Stimulated activated CD4-positive, alpha-beta T cell treated with anti-CD3 and anti-CD28 coated beads, TNF-alpha, amount 100 ng/mL, for 48 hours (primary cell): ENCODE measurements around the gene KMT2E.
"Not testable (repeated sequence)": the region's sequence is repeated elsewhere in the genome, so short reads cannot be mapped to it uniquely, and the experiment has no call there.

Source experiments
- DNase-seq, 3 donors: peaks; one replicate each; pipeline ENCODE4 v3.0.0-alpha.2; 2020; ENCODE audit warnings: low read depth in 3 of 3

Gene KMT2E

DNA sequence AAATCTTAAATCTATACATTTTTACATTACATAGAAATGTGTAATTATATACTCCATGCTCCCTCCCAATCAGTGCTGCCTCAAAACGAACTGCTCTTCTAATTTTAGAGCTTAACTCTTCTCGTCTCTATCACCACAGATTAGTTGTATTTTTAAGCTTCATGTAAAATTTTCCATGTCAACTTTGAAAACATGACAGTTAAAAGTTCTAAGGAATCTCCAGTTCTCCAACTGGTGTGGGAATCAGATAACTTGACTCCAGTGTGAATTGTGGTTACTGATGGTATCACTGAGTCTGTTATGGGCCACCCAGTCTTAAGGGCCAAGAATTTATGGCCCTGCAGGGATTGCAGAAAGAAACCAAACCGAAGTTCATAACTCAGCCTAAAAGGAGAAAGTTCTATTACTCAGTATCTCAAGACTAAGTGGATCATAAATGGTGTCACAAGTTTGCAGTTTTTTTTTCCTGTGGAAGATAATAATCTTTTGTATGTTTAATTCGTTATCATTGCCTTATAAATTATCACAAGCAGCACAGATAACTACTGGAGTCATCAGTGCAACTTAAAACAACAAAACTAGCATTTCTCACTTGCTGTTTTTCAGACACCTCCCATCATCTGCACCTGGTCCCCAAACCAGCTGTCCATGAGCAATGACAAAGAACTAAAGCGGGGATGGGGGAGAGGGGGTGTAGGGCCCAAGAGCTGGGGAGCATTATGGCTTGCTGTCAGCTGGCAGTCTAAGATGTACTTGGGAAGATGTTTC, 31.5 kb upstream of the KMT2E start:
- peak in 1 of 3 donors; percentile 11 for DNase-seq

DNA sequence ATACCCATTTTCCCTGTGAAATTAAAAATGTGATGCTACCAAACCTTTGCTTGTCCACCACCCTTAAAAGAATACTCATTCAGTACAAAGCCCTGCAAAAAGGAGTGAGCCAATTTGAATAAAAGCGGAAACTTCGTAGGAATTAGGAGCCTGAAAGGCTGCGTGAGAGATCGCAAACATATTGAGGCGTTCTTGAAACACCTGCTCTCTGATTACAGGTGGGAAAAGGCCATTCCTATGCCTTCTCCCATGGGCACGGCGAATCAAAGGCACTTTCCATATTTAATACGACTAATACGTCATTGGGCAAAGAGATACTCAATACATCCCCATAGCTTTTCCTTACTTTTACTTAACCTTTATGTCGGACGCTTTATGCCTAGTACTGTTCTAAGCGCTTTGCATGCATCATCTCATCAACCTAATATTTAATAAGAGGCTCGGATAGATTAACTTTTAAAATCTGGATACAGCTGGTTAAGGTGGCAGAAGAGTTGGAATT, 30.9 kb upstream of the KMT2E start:
- DNase-seq: no peak

DNA sequence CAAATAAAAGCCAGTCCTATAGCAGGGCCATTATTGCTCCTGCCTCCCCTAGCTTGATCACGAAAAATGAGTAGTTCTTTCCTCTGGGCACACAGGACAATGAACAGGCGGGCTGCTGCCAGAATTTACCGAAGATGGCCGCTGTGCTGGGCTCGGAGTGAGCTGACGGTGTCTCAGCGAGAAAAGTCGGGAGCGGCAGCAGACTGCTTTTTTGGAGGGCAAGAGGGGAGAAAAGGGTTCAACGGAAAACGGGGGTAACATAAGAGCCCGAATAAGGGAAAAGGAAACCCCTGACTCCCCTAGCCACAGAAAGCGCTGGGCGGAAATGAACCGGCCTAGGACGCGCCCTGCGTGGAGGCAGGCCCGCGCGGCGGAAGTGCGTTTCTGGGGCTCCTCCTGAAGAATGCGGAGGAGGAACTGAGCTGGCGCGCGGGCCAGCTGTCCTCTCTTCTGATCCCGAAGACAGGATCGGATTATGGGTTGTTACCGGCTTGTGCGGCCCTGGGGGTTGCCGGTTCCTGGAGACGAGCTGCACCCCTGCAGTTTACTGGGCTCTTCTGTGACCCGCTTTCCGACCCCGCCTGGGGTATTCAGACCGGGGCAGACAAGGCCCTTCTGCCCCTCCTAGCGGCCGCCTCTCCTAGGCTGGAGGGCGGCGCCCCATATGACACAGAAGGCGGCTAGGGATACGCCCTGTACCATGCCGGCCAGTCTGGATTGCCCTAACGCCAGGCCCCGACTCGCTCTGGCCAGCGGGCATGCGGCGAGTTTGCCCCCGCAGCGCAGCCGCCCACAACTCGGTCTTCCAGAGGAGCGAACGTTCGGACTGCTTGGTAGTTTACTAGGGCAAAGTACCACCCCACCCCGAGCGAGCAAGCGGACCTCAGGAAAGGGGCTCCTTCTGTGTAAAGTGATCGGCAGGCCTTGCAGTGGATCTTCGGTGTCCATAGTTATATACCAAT, 30.1 kb upstream of the KMT2E start:
- DNase-seq: peak; percentile 64 to 77 (median 74)

DNA sequence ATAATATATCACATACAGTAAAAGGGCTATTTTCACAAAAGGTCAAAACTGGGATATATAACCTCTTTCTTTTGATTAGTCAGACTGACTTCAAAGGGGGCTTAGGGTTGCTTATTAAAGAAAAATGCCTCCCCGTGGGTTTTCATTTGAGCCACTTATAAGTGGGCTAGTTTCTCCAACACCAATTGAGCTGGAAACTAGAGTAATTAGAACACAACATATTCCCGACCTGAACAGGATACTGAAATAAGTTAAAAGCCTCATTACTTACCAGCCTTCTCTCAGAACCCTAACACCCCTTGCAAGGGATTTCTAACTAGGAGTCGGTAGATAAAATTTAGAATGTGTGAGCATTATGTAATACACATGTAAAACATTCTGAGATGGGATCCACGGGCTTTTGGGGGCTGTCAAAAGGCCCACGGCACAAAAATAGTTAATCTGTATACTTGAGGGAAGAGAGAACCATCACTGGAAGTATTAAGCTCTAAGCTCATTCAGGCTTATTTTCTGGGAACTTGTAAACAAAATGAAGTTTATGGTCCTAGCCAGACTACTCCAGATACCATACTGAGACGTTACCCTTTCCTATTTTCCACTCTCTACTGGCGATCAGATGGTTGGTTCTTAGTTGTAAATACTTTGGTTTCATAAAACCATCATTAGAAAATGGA, 29.3 kb upstream of the KMT2E start:
- DNase-seq: no peak

DNA sequence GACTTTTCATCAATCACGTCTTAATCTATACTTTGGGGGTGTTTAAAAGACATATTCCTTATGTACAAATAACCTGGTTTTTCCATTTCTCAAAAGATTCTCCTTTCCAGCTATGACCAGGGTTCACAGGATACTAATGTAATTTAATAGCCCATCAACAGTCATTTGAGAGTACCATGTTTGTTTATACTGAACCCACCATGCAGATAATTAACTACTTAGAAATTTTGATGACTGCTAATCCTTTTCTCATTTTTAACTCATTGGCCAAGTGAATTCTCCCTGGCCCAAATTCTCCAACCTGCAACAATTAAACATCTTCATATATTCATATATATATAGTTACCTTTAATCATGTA, 28.8 kb upstream of the KMT2E start:
- no peak for DNase-seq

DNA sequence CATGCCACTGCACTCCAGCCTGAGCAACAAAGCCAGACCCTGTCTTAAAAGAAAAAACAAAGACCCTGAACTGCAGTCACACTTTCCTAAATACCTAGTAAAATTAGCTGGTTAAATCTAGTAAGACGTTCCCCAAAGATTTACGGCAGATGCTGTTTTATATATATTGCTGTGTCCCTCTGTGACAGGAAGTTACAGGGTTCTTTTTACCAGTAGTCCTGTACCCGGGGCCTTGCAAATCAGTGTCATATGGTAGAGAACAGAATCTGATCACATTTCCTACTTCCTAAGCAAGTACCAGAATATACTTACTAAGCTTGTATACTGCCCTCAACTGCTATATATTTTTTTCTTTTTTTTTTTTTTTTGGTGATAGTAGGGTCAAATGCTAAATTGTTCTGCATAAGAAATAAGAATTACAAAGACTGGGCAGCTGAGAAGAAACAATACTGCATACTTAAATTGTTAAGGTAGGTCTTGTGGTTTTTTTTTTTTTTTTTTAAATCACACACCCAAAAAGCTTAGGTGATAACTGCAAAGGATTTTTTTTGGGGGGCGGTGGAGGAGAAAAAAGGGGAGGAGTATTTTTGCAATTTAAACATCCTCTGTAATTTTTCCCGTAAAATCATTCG, 27.3 kb upstream of the KMT2E start:
- no peak for DNase-seq

DNA sequence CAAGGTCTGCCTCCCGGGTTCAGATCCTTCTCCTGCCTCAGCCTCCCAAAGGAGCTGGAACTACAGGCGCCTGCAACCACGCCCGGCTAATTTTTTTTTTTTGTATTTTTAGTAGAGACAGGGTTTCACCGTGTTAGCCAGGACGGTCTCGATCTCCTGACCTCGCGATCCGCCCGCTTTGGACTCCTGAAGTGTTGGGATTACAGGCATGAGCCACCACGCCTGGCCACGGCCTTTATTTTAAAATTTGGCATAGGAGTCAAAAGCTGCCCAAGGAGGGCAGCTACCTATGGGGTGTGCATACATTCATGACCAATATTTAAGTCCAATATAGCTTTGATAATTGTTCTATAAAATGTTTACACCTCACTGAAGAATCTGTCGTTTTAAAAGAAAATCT, 26.6 kb upstream of the KMT2E start:
- not testable (repeated sequence) for DNase-seq

DNA sequence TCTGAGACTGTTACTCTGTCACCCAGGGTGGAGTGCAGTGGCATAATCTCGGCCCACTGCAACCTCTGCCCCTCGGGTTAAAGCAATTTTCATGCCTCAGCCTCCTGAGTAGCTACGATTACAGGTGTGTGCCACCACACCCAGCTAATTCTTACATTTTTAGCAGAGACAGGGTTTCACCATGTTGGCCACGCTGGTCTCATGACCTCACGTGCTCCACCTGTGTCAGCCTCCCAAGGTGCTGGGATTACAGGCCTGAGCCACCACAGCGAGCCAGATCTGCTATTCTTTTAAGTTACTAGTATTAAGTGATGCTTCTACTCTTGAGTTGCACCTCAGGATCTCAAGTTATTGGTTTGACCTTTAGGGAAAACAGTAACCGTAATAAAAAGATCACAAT, 23.0 kb upstream of the KMT2E start:
- DNase-seq: no peak

DNA sequence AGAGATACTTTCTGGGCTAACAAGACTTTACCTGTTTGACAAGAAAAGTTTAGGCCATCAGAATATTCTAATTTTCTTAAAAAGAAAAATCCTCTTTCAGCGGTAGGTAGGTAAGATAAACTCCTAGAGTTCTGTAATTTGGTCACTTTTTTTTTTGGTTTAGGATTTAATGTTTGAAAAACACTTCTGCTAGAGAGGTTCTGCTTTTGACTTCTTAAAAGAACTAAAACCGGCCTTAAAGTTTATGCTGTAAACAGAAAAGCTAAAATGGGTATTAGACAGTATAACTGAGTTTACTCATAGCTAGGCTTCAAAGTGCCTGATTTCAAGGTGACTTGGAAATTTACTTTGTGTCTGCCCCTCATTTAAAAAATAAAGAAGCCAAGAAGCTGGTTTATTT, 21.7 kb upstream of the KMT2E start:
- no peak for DNase-seq

DNA sequence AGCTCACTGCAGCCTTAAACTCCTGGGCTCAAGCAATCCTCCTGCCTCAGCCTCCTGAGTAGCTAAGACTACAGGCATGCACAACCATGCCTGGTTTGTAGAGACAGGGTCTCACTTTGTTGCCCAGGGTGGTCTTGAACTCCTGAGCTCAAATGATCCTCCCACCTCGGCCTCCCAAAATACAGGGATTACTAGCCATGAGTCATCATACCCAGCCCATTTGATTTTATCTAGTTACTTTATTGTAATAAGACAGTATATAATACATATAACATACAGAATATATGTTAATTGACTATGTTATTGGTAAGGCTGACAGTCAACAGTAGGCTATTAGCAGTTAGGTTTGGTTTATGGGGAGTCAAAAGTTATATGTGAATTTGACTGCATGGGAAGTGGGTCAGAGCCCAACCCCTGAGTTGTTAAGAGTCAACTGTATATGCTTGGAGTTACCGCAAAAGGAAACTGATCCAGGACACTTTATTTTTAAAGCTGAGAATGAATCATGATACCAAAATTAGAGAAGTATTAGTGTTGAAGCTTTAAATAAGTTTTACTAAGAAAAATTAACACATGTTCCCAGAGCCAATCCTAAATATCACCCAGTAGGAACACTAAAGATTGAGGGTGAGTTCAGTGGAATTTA, 20.7 kb upstream of the KMT2E start:
- DNase-seq: no peak

DNA sequence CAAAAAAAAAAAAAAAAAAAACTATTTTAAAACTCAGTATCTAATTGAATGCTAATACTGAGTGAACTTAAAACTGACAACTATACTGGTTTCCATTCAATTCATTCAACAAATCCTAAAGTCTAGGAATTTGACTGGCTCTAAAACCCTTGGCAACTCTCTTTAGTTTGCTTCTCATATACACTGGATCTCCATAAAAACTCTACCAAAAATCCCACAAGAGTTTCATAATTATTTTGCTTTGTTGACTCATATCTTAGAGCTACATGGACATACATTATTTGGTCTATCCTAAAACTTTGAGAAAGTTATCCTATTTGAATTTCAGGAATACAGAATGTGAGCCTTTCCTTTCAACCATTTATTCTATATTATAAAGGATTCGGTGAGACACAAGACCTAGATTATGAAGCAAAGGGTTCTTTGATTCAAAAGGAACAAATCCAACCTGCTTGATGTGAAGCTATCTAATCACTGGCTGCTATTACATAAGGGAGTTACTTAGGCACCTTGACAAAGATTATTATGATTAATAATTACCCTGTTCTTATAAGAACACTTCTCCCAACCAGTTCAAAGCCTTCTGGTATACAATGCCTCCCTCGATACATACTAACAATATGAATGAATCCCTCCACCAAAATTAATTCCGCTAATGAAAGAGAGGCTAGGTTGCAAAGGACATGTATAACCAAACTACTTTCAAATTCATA, 15.8 kb upstream of the KMT2E start:
- DNase-seq: no peak

DNA sequence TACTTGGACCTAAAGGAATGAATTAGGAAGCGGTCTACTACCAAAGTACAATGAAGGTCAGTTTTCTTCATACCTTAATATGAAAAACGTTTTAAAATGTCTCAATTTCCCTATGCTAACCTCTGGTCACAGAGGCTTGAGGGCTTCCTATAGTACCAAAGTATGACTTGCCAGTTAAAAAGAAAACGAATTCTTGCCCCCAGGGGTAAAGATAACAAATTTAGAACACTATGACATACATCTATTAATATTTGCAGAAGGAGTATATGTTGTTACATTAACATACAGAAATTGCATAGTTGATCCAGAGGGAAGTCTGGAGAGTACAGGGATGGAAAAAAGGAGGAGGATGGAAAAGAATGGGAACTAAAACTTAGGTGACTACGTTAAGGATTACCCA, 13.8 kb upstream of the KMT2E start:
- DNase-seq: no peak

DNA sequence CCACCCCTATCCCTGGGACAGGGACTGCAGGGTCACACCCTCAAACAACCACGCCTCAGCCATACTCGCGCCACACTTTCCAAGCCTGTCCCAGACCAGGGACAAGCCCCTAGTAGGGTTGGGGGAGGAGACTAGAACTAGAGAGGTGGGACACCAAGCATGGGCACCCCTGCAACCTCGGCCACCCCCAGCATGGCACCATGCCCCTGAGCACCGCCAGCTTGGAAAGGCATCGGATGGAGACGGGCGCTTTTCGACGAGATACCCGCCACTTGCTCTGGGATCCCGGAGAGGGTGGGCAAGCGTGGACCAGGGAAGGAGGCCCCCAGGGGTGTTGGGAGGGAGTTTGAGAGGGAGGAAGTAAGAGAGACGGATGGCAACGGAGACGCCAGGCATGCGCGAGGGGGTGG, 13.1 kb upstream of the KMT2E start:
- DNase-seq: no peak

DNA sequence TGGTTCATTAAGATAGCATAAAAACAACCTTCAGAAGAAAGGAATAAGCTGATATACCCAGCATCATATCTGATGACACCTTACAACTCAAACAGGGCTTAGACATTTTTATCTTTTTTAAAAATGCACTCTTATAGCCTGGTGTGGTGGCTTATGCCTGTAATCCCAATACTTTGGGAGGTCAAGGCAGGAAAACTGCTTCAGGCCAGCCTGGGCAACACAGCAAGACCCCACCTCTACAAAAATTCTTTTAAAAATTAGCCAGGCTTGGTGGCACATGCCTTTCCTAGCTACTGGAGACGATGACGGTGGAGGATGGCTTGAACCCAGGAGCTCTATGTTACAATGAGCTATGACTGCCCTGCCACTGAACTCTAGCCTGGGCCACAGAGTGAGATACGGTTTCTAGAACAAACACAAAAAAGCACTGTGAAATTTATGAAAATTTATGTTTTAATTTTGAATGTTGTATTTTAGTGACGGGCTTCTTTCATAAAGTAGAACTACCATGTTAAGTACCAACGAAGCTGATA, 12.3 kb upstream of the KMT2E start:
- DNase-seq: no peak

DNA sequence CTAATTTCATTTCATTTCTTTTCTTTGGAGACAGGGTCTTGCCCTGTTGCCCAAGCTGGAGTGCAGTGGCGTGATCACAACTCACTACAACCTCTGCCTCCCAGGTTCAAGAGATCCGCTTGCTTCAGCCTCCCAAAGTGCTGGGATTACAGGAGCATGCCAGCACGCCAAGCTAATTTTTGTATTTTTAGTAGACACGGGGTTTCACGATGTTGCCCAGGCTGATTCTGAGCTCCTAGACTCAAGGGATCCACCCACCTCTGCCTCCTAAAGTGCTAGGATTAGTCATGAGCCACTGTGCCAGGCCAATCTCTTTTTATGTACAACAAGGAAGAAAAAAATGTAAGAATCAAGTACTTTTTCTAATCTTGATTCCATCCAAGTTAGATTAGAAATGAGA, 10.7 kb upstream of the KMT2E start:
- DNase-seq: no peak

DNA sequence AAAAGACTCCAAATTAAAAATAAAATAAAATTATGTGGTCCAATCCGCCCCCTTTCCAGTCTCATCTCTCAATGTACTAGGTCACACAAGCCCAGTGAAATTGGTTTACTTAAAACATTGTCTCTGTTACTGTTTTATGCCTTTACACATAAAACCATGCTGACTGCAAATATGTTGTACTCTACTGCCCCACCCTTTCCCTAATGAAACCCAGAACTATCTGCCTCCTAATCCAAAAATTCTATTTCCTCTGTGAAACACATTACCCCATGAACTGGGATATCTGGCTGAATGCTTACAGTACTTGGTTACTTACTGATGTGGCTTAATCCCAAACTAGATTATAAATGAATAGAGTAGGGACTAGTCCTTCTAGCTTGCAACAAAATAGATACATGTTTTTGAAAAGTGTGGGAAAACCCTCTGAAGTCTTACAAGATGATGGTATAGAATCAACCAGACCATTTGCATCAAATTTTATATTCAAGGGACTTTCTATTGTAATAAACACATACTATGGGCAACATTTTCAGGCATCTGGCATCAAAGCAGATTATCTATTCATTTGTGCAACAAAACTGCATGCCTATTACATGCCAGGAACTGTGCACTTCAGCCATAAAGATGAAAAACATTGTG, 10.0 kb upstream of the KMT2E start:
- no peak for DNase-seq

DNA sequence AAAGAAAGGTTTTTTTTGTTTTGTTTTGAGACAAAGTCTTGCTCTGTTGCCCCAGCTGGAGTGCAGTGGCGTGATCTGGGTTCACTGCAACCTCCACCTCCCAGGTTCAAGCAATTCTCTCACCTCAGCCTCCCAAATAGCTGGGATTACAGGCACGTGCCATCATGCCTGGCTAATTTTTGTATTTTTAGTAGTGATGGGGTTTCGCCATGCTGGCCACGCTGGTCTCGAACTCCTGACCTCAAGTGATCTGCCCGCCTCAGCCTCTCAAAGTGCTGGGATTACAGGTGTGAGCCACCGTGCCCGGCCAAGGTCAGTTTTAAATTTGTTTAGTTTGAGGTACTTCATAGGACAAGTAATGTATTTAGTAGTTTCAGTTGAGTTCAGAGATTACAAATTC, 9.0 kb upstream of the KMT2E start:
- DNase-seq: not testable (repeated sequence)

DNA sequence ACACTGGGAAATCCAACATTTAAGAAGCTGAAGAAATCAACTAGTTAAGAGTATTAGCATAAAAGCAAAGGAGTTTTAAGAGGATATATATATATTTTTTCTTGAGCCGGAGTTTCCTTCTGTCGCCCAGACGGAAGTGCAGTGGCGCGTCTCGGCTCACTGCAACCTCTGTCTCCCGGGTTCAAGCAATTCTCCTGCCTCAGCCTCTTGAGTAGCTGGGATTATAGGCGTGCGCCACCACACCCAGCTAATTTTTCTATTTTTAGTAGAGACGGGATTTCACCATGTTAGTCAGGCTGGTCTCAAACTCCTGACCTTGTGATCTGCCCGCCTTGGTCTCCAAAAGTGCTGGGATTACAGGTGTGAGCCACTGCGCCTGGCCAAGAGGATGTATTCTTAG, 8.5 kb upstream of the KMT2E start:
- not testable (repeated sequence) for DNase-seq

DNA sequence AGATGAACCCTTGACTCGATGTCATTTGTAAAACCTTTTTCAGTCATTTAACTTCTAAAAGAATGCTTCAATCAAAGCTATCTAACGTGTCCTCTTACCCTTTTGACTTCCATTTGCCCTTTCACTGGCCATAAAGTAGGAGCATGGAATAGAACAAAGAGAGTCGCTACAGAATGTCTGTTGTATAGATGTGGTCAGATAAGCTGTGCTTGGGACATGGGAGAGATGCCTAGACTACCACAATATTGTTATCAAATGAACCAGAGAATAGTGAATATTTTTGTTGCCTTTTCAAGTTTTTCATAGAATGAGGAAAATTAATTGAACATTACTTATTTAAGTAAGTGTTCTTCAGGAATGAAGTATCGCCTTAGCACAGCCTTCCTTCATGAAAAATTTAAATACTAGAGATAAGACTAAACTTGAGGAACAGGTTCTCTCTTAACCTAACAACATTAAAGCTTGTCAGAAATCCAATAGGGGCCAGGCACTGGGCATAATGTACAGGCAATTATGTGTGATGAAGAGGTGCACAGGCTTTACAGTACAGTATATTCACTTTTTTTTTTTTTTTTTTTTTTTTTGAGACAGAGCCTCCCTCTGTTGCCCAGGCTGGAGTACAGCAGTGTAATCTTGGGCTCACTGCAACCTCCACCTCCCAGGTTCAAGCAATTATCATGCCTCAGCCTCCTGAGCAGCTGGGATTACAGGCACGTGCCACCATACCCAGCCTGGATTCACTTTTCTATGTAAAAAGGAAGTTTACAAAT, 7.5 kb upstream of the KMT2E start:
- no peak for DNase-seq
